ENCODE results near the gene RBM38. TPM values are rescaled to one million over a fixed set of nuclear protein-coding genes. Genes with fewer than 3 reads are reported as not detected.

The RBM38 gene
- total RNA-seq, 4 donors from 2014 or later = 6.2 to 13.3 (median 11.2) TPM

DNA sequence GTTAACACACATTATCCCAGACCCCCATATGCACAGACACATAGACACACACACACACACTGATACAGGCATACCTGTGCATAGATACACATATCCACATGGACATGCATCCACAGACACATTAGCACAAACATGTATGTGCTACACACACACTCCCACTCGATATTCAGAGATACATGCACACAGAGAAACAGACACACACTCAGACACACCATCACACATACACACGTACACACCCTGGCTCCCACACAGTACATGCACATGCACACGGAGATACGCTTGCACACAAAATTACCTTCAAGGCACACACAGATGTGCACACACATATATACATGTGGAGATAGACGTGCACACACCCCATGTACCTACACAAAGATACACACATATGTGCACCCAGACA is 19.7 kb downstream of the RBM38 start:
- DNase-seq (ENCODE audit: low spot score in 2 of 2) = no peak
- no peak for TF ChIP-seq POLR2A (IDR thresholded peaks at IDR 0.05)
- TF ChIP-seq, protein P1, sequence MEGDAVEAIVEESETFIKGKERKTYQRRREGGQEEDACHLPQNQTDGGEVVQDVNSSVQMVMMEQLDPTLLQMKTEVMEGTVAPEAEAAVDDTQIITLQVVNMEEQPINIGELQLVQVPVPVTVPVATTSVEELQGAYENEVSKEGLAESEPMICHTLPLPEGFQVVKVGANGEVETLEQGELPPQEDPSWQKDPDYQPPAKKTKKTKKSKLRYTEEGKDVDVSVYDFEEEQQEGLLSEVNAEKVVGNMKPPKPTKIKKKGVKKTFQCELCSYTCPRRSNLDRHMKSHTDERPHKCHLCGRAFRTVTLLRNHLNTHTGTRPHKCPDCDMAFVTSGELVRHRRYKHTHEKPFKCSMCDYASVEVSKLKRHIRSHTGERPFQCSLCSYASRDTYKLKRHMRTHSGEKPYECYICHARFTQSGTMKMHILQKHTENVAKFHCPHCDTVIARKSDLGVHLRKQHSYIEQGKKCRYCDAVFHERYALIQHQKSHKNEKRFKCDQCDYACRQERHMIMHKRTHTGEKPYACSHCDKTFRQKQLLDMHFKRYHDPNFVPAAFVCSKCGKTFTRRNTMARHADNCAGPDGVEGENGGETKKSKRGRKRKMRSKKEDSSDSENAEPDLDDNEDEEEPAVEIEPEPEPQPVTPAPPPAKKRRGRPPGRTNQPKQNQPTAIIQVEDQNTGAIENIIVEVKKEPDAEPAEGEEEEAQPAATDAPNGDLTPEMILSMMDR (IDR thresholded peaks at IDR 0.05) = no peak
- intact Hi-C loops (cut with DNase I; ENCODE audit: low total_unique reads) = no loop called here
- H3K4me3 ChIP-seq (ENCODE audit: low read depth, poor library complexity, severe bottlenecking) = no peak overlapping the region
- WGBS, 2 donors = 87 to 90% methylated on average over 5 of the region's 5 CpGs

DNA sequence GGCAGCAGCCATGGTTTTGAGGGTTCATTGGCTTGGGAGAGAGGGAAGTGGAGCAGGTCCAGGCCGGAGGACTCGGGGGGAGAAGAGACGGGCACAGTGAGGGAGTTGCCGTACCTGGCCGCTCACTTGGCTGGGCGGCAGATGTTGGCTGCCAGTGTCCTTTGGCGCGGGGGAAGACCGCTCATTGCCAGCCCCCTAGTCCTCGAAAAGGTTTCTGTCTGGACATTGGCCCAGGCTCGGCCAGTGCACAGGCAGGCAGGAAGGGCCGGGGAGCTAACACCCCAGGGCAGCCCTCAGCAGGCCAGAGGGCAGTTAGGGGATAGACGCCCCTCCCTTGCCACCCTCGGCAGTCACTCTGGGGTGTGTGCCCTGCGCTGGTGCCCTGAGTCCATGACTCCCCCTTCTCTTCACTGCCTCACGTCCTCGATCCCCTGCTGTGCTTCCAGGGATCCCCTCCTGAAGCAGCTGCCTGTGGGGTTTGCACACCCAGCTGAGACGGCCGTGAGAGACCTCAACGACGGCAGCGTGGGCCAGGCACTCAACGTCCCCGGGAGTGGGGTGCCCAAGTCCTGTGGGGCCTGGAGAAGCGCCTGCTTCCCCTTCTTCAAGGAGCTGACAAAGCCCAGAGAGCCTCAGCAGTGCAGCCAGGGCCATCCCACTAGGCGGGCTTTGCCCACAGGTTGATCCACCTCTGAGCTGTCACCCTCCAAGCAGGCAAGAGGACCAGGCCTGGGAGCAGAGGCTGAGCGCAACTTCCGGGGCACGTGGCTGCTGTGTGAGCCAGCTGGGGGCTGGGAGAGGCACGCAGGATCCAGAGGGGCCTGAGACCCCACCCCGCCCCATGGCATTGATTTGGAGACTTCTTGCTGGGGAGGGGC is 20.4 kb downstream of the RBM38 start:
- no peak for DNase-seq (ENCODE audit: low spot score in 2 of 2)
- no peak for TF ChIP-seq POLR2A (IDR thresholded peaks at IDR 0.05)
- TF ChIP-seq, protein P1 (IDR thresholded peaks at IDR 0.05) = no peak
- 83 to 84% methylated on average over 27 to 28 of the region's 31 CpGs for WGBS, 2 donors
- H3K4me3 ChIP-seq (ENCODE audit: low read depth, poor library complexity, severe bottlenecking) = no peak overlapping the region
- intact Hi-C loops (cut with DNase I; ENCODE audit: low total_unique reads) = no loop called here

DNA sequence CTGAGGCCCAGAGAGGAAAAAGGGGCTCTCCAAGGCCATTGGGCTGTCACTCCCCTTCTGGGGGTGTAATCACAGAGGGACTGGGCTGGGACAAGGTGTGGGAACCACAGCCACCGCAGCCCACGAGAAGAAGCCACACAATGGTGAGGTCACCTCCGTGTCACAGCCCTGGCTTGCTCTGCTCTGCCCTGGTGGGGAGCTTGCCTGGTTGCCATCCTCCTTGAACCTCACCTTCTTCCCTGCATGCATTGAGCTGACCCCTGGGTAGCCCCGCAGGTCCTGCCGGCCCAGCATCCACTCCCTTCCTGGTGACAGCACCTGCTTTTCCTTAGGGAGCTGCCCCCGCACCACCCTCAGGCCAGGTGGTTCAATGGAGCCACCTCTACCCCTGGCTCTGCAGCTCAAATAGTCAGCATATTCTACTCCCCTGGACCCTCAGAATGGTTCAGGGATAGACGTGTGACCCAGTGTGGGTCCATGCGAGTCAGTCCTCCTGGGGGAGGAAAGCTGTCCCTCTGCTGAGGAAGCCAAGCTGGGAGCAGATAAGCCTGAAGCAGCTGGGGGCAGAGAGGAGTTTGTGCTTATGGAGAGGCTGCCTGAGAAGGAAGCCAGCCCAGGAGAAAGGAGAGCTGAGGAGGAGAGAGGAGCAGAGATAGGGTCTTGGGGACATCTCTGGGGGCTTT is 21.3 kb downstream of the RBM38 start:
- WGBS, 2 donors = 83 to 84% methylated on average over 6 to 8 of the region's 8 CpGs
- TF ChIP-seq, protein P1 (IDR thresholded peaks at IDR 0.05) = no peak
- TF ChIP-seq POLR2A (IDR thresholded peaks at IDR 0.05) = no peak
- DNase-seq (ENCODE audit: low spot score in 2 of 2) = no peak
- H3K4me3 ChIP-seq (ENCODE audit: low read depth, poor library complexity, severe bottlenecking) = no peak overlapping the region
- intact Hi-C loops (cut with DNase I; ENCODE audit: low total_unique reads) = no loop called here

DNA sequence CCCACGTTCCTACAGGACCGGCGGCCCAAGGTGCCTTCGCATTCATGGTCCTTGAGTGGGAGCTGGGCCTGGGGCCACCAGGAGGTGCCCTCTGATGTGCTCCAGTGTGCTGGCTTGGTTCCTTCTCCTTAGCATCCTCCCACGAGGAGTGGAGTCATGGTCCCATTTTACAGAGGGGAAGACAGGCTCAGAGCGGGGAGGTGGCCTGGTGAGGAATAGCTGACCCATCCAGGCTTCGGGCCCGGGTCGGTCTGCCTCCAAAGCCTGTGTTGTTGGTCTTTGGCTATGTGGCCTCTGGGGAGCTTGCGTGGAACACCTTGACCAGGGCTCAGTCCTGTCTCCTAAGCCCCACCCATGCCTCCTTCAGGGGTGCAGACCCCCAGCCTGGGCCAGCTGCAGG is 22.8 kb downstream of the RBM38 start:
- no peak overlapping the region for H3K4me3 ChIP-seq (ENCODE audit: low read depth, poor library complexity, severe bottlenecking)
- DNase-seq (ENCODE audit: low spot score in 2 of 2) = no peak
- 93 to 98% methylated on average over 9 of the region's 10 CpGs for WGBS, 2 donors
- TF ChIP-seq, protein P1 (IDR thresholded peaks at IDR 0.05) = no peak
- TF ChIP-seq POLR2A (IDR thresholded peaks at IDR 0.05) = no peak
- intact Hi-C loops (cut with DNase I; ENCODE audit: low total_unique reads) = no loop called here

DNA sequence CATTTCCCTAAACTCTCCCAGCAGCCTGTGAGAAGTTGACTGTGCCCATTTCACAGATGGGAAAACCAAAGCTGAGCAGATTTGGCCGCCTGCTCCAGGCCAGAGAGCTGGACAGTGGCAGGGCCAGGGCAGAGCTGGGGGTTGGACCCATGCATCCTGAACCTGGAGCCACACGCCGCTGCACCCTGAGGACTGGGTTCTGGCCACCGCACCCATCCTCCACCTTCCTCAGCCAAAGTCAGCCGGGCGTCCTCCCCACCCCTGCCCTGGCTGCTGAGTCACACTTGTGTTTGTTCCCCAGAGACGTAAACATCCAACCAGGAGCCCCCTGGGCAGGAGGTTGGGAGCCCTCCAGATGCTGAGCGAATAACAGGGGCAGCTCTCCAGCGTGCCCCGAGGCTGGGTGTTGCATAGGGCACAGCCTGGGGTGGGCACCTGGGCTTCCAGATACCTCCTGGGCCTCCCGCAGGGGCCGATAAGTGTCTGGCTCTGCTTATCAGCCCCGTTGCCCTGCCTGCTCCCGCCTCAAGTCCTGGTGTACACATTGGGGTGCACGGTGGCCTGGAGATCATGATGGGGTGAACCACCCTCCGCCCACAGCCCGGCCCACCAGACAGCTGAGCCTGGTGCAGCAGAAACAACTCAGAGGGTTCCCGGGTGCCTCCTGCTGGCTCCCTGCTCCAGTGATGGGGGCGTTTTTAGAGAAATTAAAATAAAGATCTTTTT is 23.8 kb downstream of the RBM38 start:
- no peak for DNase-seq (ENCODE audit: low spot score in 2 of 2)

More for the DNA sequence above, 23.8 kb downstream of the RBM38 start:
- intact Hi-C loops (cut with DNase I; ENCODE audit: low total_unique reads) = no loop called here
- H3K4me3 ChIP-seq (ENCODE audit: low read depth, poor library complexity, severe bottlenecking) = no peak overlapping the region
- TF ChIP-seq, protein P1 (IDR thresholded peaks at IDR 0.05) = no peak
- no peak for TF ChIP-seq POLR2A (IDR thresholded peaks at IDR 0.05)
- WGBS, 2 donors = 58% methylated on average over 18 to 19 of the region's 19 CpGs

Measured in lower leg skin (tissue), 4 donors.